ENCODE results near the gene SH3BP1. TPM values are rescaled to one million over a fixed set of nuclear protein-coding genes. Genes with fewer than 3 reads are reported as not detected.

SH3BP1 gene
- total and polyA plus RNA-seq, 2 of the 13 experiments (the other 11 are each of a cell fraction or from before 2014, with no cell fraction given): 8.4 to 18.5 TPM

DNA sequence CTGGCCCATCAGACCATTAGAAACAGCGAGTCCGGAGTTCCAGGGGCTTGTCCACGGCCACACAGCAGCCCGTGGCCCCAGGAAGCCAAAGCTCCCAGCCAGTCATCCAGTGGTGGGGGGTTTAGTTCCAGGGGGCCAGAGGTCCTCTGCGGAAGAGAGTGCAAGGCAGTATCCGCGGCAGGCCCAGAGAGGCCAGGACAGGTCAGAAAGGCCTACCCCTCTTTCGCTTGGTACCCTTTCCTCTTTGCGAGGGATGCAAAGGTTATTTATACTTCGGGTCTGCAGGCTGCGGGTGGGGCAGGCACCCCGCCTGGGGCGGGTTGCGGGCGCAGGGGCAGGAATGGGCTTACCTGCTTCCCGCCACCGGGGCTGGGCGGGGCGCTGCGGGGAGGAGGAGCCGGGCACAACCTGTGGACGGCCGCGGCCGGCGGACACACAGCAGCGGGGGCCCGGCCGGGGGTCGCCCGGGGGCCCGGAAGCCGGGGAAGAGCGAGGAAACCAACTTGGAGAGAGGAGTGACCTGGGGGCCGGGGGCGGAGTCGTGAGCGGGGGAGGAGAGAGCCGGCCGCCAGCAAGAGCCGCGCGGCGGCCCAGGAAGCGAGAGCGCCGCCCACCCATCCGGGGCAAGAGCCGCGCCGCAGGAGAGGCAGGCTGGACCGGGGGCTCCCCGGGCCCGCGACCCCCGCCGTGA is at the start of gene SH3BP1 (continued):
- TF ChIP-seq, protein P1, sequence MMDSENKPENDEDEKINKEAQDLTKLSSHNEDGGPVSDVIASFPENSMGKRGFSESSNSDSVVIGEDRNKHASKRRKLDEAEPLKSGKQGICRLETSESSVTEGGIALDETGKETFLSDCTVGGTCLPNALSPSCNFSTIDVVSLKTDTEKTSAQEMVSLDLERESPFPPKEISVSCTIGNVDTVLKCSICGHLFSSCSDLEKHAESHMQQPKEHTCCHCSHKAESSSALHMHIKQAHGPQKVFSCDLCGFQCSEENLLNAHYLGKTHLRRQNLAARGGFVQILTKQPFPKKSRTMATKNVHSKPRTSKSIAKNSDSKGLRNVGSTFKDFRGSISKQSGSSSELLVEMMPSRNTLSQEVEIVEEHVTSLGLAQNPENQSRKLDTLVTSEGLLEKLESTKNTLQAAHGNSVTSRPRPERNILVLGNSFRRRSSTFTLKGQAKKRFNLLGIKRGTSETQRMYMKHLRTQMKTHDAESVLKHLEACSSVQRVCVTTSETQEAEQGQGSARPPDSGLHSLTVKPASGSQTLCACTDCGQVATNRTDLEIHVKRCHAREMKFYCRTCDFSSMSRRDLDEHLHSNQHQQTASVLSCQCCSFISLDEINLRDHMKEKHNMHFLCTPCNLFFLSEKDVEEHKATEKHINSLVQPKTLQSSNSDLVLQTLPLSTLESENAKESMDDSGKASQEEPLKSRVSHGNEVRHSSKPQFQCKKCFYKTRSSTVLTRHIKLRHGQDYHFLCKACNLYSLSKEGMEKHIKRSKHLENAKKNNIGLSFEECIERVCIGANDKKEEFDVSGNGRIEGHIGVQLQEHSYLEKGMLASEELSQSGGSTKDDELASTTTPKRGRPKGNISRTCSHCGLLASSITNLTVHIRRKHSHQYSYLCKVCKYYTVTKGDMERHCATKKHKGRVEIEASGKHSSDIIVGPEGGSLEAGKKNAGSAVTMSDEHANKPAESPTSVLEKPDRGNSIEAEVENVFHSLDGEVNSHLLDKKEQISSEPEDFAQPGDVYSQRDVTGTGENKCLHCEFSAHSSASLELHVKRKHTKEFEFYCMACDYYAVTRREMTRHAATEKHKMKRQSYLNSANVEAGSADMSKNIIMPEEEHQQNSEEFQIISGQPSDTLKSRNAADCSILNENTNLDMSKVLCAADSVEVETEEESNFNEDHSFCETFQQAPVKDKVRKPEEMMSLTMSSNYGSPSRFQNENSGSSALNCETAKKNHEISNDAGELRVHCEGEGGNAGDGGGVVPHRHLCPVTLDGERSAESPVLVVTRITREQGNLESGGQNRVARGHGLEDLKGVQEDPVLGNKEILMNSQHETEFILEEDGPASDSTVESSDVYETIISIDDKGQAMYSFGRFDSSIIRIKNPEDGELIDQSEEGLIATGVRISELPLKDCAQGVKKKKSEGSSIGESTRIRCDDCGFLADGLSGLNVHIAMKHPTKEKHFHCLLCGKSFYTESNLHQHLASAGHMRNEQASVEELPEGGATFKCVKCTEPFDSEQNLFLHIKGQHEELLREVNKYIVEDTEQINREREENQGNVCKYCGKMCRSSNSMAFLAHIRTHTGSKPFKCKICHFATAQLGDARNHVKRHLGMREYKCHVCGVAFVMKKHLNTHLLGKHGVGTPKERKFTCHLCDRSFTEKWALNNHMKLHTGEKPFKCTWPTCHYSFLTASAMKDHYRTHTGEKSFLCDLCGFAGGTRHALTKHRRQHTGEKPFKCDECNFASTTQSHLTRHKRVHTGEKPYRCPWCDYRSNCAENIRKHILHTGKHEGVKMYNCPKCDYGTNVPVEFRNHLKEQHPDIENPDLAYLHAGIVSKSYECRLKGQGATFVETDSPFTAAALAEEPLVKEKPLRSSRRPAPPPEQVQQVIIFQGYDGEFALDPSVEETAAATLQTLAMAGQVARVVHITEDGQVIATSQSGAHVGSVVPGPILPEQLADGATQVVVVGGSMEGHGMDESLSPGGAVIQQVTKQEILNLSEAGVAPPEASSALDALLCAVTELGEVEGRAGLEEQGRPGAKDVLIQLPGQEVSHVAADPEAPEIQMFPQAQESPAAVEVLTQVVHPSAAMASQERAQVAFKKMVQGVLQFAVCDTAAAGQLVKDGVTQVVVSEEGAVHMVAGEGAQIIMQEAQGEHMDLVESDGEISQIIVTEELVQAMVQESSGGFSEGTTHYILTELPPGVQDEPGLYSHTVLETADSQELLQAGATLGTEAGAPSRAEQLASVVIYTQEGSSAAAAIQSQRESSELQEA (CRISPR knock-in tag; IDR thresholded peaks at IDR 0.05; ENCODE audit: not compliant biosample characterization): no peak
- TF ChIP-seq, protein P2, sequence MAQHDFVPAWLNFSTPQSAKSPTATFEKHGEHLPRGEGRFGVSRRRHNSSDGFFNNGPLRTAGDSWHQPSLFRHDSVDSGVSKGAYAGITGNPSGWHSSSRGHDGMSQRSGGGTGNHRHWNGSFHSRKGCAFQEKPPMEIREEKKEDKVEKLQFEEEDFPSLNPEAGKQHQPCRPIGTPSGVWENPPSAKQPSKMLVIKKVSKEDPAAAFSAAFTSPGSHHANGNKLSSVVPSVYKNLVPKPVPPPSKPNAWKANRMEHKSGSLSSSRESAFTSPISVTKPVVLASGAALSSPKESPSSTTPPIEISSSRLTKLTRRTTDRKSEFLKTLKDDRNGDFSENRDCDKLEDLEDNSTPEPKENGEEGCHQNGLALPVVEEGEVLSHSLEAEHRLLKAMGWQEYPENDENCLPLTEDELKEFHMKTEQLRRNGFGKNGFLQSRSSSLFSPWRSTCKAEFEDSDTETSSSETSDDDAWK (CRISPR knock-in tag; IDR thresholded peaks at IDR 0.05): no peak
- TF ChIP-seq NRL (CRISPR knock-in tag; IDR thresholded peaks at IDR 0.05; ENCODE audit: borderline replicate concordance) (no peak), ZBTB1 (CRISPR knock-in tag; IDR thresholded peaks at IDR 0.05; ENCODE audit: borderline replicate concordance) (no peak), ZNF556 (CRISPR knock-in tag; IDR thresholded peaks at IDR 0.05; ENCODE audit: borderline replicate concordance) (no peak), MIER2 (CRISPR knock-in tag; IDR thresholded peaks at IDR 0.05) (no peak), MIER3 (CRISPR knock-in tag; IDR thresholded peaks at IDR 0.05; ENCODE audit: borderline replicate concordance) (no peak), TCF12 (IDR thresholded peaks at IDR 0.05) (no peak), TCF12 (CRISPR knock-in tag; IDR thresholded peaks at IDR 0.05) (no peak), ZNF790 (CRISPR knock-in tag; IDR thresholded peaks at IDR 0.05; ENCODE audit: borderline replicate concordance) (0 out of 2 replicates have a peak, but pooled peaks have one; percentile 14), DPF2 (CRISPR knock-in tag; IDR thresholded peaks at IDR 0.05; ENCODE audit: borderline replicate concordance, low read depth) (no peak), ZNF160 (CRISPR knock-in tag; IDR thresholded peaks at IDR 0.05) (no peak), TEAD3 (CRISPR knock-in tag; optimal IDR thresholded peaks at IDR 0.05; ENCODE audit: borderline replicate concordance) (no peak), PRDM10 (CRISPR knock-in tag; IDR thresholded peaks at IDR 0.05; ENCODE audit: low read depth) (no peak), NFYB (CRISPR knock-in tag; IDR thresholded peaks at IDR 0.05) (no peak)
- TF ChIP-seq, protein P3, sequence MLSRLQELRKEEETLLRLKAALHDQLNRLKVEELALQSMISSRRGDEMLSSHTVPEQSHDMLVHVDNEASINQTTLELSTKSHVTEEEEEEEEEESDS (CRISPR knock-in tag; IDR thresholded peaks at IDR 0.05; ENCODE audit: borderline replicate concordance): no peak

Measured in HepG2 (cell line).